GM12874 (cell line): ENCODE measurements around the gene DGKB.

Experiments
- CTCF ChIP-seq: IDR thresholded peaks from 2 replicates; pipeline ENCODE4 v1.5.1; 2011; ENCODE audit warnings: low read depth, mild to moderate bottlenecking, control low read depth, low read length, moderate library complexity; ENCODE audit not compliant: insufficient read depth

DGKB gene

DNA sequence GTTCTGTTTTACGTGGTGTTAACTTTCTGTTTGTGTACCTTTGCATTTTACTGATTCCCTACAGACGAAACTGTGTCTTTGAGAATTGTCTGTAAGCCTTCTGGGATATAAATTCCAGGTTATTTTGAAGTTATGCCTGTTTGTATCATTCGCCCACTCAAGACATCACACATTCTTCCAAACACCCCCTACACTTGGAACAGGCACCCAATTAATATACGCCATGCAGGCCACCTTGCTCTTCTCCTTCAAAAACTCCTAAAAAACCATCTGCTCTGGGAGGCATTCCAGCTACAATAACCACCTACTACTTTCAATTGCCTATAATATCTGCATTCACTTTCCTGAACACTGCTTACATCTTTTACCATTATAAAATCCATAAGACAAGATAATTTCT, 453.3 kb downstream of the DGKB start:
- TF ChIP-seq CTCF: no peak

GRCh38 chr7:14446829-14447228, 455.7 kb downstream of the DGKB start:
- TF ChIP-seq CTCF: no peak

DNA sequence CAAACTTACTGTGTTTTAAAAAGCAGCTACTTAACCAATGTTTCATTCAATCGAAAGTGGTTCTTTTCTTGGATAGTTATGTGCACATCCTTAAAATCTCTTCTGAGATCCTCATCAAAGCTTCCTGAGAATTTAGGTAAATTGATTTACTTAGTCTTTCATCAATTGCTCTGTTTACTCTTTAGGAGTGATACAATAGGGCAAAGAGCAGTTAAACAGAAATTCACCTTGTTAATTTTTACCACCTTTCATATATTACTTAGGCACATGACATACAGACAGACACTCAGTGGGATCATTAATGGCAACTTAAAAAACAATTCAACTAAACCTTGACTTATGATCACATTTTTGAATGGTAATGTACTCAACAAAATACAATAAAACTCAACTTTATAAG, 456.3 kb downstream of the DGKB start:
- TF ChIP-seq CTCF: no peak

GRCh38 chr7:14438366-14438765, 464.2 kb downstream of the DGKB start:
- no peak for TF ChIP-seq CTCF

GRCh38 chr7:14436878-14437277, 465.7 kb downstream of the DGKB start:
- no peak for TF ChIP-seq CTCF

GRCh38 chr7:14432924-14433323, 469.6 kb downstream of the DGKB start:
- no peak for TF ChIP-seq CTCF

GRCh38 chr7:14430926-14431325, 471.6 kb downstream of the DGKB start:
- TF ChIP-seq CTCF: no peak

DNA sequence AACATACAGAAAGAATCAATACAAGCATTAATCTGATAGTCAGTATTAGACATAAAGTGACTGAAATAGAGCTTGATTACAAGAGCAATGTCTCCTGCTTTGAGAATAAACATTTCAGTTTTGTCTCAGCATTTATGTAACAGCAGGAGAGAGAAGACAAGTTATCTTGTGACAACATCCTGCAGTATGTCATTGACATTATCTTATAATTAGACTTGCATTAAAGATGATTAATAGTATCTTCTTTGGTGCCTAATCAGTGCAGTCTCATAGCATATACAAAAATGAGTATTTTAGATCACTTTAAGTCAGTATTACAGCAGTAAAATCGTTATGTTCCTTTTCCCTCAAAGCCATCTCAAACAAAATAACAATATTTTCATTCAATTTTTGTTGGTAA, 477.0 kb downstream of the DGKB start:
- no peak for TF ChIP-seq CTCF
